ENCODE results near the gene PRM1. TPM values are rescaled to one million over a fixed set of nuclear protein-coding genes. Genes with fewer than 3 reads are reported as not detected.

The PRM1 gene, protein sequence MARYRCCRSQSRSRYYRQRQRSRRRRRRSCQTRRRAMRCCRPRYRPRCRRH
- not detected in 5 replicates for total RNA-seq (2022; extraction: Qiagen RNA extraction; ENCODE audit: low read depth)

DNA sequence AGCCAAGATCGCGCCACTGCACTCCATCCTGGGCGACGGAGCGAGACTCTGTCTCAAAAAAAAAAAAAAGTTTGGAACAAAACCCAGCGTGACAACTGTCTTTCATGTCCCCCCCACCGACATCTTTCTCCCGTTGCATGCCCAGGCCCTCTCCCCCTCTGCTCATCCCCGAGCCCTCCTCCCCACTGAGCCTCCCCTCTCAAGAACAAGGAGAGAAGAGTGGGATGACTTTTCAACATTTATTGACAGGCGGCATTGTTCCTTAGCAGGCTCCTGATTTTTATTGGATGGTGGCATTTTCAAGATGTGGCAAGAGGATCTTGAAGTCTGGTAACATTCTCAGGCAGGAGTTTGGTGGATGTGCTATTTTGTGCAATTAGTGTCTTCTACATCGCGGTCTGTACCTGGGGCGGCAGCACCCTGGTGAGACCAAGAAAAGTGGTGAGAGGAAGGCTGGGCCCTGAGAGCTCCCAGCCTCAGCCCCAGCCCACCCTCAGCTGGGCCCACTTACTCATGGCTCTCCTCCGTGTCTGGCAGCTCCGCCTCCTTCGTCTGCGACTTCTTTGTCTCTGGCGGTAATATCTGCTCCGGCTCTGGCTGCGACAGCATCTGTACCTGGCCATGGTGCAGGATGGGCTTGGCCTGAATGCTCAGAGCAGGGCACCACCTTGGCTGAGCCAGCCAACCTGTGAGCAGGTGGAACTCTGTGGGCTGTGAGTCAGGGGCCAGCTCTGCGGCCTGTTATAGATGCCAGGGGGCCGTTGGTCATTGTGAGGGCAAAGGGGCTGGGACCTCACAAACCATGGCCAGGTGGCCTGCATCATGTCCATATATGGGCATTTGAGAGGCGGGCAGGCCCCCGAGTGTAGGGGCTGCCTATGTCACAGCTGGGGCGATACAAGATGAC, at the start of gene PRM1:
PRM1 (minus strand) TSS at position 715 of the 907 bp plus-strand sequence; CDS start at position 623, 92 bp downstream.

GRCh38 chr16:11276143-11276895, 4.8 kb downstream of the PRM1 start, which contains the start of gene PRM2:
TSS of gene PRM2 (minus strand) at chr16:11276480. CDS start at chr16:11276370, 110 bp downstream.

GRCh38 chr16:11272921-11273720, 8.0 kb downstream of the PRM1 start, which contains the start of gene PRM3:
TSS of gene PRM3 (minus strand) at chr16:11273629. CDS start at chr16:11273595, 34 bp downstream.

GRCh38 chr16:11268921-11269375, 12.2 kb downstream of the PRM1 start, which contains the start of gene TNP2:
TSS of gene TNP2 (minus strand) at chr16:11269325. CDS start at chr16:11269262, 63 bp downstream.

DNA sequence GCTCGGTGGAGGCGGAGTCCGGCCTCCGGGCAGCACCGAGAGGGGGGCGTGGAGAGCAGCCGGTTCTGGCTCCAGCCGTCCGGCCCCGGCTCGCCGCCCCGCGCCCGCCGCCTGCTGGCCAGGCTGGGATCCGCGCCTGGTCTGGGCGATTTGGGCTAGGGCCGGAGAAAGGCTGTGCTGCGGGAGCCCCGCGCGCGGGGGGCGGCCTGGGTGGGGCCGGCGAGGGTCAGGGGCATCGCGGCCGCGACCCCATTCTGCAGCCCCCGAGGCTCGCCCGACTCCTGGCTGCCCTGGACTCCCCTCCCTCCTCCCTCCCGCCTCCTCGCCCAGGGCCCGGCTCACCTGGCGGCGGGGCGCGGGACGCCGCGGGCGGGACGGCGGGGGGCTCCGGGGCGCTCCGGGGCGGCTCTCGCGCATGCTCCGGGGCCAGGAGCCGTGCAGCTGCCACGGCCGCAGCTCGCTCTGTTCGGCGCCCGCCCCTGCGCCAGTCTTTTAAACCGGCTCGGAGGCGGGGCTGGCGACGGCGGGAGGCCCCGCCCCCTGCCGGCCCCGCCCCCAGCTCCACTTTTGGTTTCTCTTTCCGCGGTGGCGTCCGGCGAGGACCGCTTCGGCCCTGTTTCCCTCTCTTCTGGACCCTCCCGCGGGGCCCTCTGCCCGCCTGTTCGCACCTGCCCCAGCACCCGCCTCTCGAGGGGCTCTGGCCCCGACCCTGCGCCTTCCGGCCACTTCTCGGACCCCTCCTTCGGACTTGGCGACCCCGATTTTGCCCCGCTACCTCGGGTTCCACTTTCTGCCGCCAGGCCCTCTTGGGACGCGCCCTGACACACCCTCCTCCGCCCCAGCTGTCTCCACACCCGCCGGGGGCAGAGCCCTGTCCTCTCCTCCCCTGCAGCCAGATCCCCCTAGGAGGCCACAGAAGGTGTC, 25.1 kb downstream of the PRM1 start, which contains the start of gene SOCS1:
SOCS1 (minus strand) TSS at position 468 of the 924 bp plus-strand sequence. CDS start 726 bp downstream, outside the sequence.

Other genes with a start within 250 kb of the PRM1 start
- gene SOCS1, start 25.1 kb downstream of the PRM1 start, total RNA-seq (2022; extraction: Qiagen RNA extraction; ENCODE audit: low read depth) = 0.92 to 1.9 TPM (median 1.4 TPM) in 5 replicates
- gene TNP2, start 12.0 kb downstream of the PRM1 start, total RNA-seq (2022; extraction: Qiagen RNA extraction; ENCODE audit: low read depth) = not detected in 5 replicates
- not detected in 5 replicates for gene PRM3, start 7.7 kb downstream of the PRM1 start, total RNA-seq (2022; extraction: Qiagen RNA extraction; ENCODE audit: low read depth)
- not detected in 5 replicates for gene PRM2, start 4.8 kb downstream of the PRM1 start, total RNA-seq (2022; extraction: Qiagen RNA extraction; ENCODE audit: low read depth)
- gene RMI2, start 64.1 kb upstream of the PRM1 start, total RNA-seq (2022; extraction: Qiagen RNA extraction; ENCODE audit: low read depth) = 24.4 to 34.0 TPM (median 33.3 TPM) in 5 replicates

Measured in A549 treated with DMSO at 1 μM for 4 hours (cell line).